ENCODE measurements around the gene METTL17.

METTL17 gene

GRCh38 chr14:20973501-20973900 is 16.3 kb upstream of the METTL17 start:
- Histone ChIP-seq H3K4me2 (no peak overlapping the region), H3K4me1 (ENCODE audit: low read depth, poor library complexity, severe bottlenecking) (peaks cover 11% of the 10 kb centered on the region), H4K20me1 (ENCODE audit: insufficient read depth) (no peaks in the 10 kb centered on the region), H3K36me3 (ENCODE audit: insufficient read depth) (no peaks in the 10 kb centered on the region), H2AFZ (ENCODE audit: low read depth) (no peak overlapping the region), H3K9ac (no peak overlapping the region), H3K27ac (no peak overlapping the region), H3K27me3 (ENCODE audit: insufficient read depth, low read depth) (no peaks in the 10 kb centered on the region), H3K4me3 (IDR thresholded peaks at IDR 0.05; ENCODE audit: insufficient read depth, low read depth, low read length) (no peak overlapping the region), H3K79me2 (ENCODE audit: insufficient read depth, low read depth) (no peaks in the 10 kb centered on the region)
- TF ChIP-seq CTCF (conservative IDR thresholded peaks at IDR 0.05; ENCODE audit: low read depth, low read length) = no peak

GRCh38 chr14:20976291-20976690 is 13.5 kb upstream of the METTL17 start:
- Histone ChIP-seq H3K36me3 (ENCODE audit: insufficient read depth) (no peaks in the 10 kb centered on the region), H3K4me3 (IDR thresholded peaks at IDR 0.05; ENCODE audit: insufficient read depth, low read depth, low read length) (no peak overlapping the region), H3K4me1 (ENCODE audit: low read depth, poor library complexity, severe bottlenecking) (peaks cover 5% of the 10 kb centered on the region), H4K20me1 (ENCODE audit: insufficient read depth) (no peaks in the 10 kb centered on the region), H3K9ac (no peak overlapping the region), H3K4me2 (no peak overlapping the region), H3K27me3 (ENCODE audit: insufficient read depth, low read depth) (no peaks in the 10 kb centered on the region), H3K79me2 (ENCODE audit: insufficient read depth, low read depth) (no peaks in the 10 kb centered on the region), H3K27ac (no peak overlapping the region), H2AFZ (ENCODE audit: low read depth) (no peak overlapping the region)
- TF ChIP-seq CTCF (conservative IDR thresholded peaks at IDR 0.05; ENCODE audit: low read depth, low read length) = no peak

- no peaks in the 10 kb centered on the region for H3K36me3 ChIP-seq (ENCODE audit: insufficient read depth)
- no peak overlapping the region for H2AFZ ChIP-seq (ENCODE audit: low read depth)
- no peaks in the 10 kb centered on the region for H3K79me2 ChIP-seq (ENCODE audit: insufficient read depth, low read depth)
- no peak for TF ChIP-seq CTCF (conservative IDR thresholded peaks at IDR 0.05; ENCODE audit: low read depth, low read length)
- H3K27me3 ChIP-seq (ENCODE audit: insufficient read depth, low read depth) = no peaks in the 10 kb centered on the region
- no peak overlapping the region for H3K4me2 ChIP-seq
- H3K4me3 ChIP-seq (IDR thresholded peaks at IDR 0.05; ENCODE audit: insufficient read depth, low read depth, low read length) = no peak overlapping the region
- no peak overlapping the region for H3K27ac ChIP-seq
- H3K4me1 ChIP-seq (ENCODE audit: low read depth, poor library complexity, severe bottlenecking) = no peaks in the 10 kb centered on the region
- H3K9ac ChIP-seq = no peak overlapping the region
- H4K20me1 ChIP-seq (ENCODE audit: insufficient read depth) = no peaks in the 10 kb centered on the region
Measured at GRCh38 chr14:20978687-20979086, 11.1 kb upstream of the METTL17 start.

GRCh38 chr14:20980906-20981305 is 8.9 kb upstream of the METTL17 start:
- no peaks in the 10 kb centered on the region for H4K20me1 ChIP-seq (ENCODE audit: insufficient read depth)
- H3K27ac ChIP-seq = no peak overlapping the region
- no peak overlapping the region for H3K4me3 ChIP-seq (IDR thresholded peaks at IDR 0.05; ENCODE audit: insufficient read depth, low read depth, low read length)
- H3K9ac ChIP-seq = no peak overlapping the region
- no peaks in the 10 kb centered on the region for H3K36me3 ChIP-seq (ENCODE audit: insufficient read depth)
- H3K79me2 ChIP-seq (ENCODE audit: insufficient read depth, low read depth) = no peaks in the 10 kb centered on the region
- no peak for TF ChIP-seq CTCF (conservative IDR thresholded peaks at IDR 0.05; ENCODE audit: low read depth, low read length)
- no peak overlapping the region for H2AFZ ChIP-seq (ENCODE audit: low read depth)
- no peaks in the 10 kb centered on the region for H3K4me1 ChIP-seq (ENCODE audit: low read depth, poor library complexity, severe bottlenecking)
- H3K4me2 ChIP-seq = no peak overlapping the region
- no peaks in the 10 kb centered on the region for H3K27me3 ChIP-seq (ENCODE audit: insufficient read depth, low read depth)
